Spleen (tissue), 7 donors: ENCODE data around the gene SBDS.
"Not testable (repeated sequence)": the region's sequence is repeated elsewhere in the genome, so short reads cannot be mapped to it uniquely, and the experiment has no call there.

Experiments
- POLR2AphosphoS5 ChIP-seq, 3 donors: sonication (generic); formaldehyde crosslinking; IDR thresholded peaks; one replicate each; pipeline ENCODE4 v1.5.1; 2017; ENCODE audit warnings: antibody characterized with exemption in 3 of 3
- TF ChIP-seq, protein P1 (sequence below), 11 experiments: fragments of 200-600 bp in 7 of 11; fragments of 450-650 bp in 4 of 11; sonication (generic) in 4 of 11; IDR thresholded peaks in 8 of 11; conservative IDR thresholded peaks in 3 of 11; 1 replicate in 7 of 11; 2 replicates in 4 of 11; pipeline versions ENCODE4 v1.4.0 to v1.8.0; 2016 to 2021; ENCODE audit warnings: antibody characterized with exemption in 11 of 11, inconsistent platforms in 4 of 11, mild to moderate bottlenecking in 1 of 11
- donor health status: DM: no; HTN: no; CAD: no; lungs with moderate emphysema.
- donor health status: DM: no; HTN: no; CAD: no.
- donor health status: DM: no; HTN: no; CAD: no.

DNA sequence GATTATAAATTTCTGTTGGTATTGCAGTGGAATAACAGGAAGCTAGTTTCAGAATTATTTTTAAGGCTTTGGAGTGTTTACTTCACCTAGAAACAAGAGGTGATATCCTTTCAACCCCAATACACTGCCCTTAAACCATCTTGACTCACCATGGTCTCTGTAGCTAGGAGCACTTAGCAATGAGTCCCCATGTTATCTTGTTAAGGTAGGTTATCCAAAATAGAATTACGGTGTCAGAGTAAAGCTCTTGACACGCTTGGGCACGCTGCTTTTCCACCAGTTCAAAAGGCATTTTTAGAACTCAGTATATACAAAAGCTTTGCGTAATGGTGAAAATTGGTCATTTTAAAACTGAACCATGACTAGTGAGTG, 48.2 kb upstream of the SBDS start:
- TF ChIP-seq, protein P1, sequence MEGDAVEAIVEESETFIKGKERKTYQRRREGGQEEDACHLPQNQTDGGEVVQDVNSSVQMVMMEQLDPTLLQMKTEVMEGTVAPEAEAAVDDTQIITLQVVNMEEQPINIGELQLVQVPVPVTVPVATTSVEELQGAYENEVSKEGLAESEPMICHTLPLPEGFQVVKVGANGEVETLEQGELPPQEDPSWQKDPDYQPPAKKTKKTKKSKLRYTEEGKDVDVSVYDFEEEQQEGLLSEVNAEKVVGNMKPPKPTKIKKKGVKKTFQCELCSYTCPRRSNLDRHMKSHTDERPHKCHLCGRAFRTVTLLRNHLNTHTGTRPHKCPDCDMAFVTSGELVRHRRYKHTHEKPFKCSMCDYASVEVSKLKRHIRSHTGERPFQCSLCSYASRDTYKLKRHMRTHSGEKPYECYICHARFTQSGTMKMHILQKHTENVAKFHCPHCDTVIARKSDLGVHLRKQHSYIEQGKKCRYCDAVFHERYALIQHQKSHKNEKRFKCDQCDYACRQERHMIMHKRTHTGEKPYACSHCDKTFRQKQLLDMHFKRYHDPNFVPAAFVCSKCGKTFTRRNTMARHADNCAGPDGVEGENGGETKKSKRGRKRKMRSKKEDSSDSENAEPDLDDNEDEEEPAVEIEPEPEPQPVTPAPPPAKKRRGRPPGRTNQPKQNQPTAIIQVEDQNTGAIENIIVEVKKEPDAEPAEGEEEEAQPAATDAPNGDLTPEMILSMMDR (IDR thresholded peaks at IDR 0.05 in 8 of 11, conservative IDR thresholded peaks at IDR 0.05 in 3 of 11), result not testable (repeated sequence)
- TF ChIP-seq POLR2AphosphoS5 (IDR thresholded peaks at IDR 0.05), result not testable (repeated sequence)
